ENCODE results near the gene FNDC11. TPM values are rescaled to one million over a fixed set of nuclear protein-coding genes. Genes with fewer than 3 reads are reported as not detected.
"Not testable (repeated sequence)": the region's sequence is repeated elsewhere in the genome, so short reads cannot be mapped to it uniquely, and the experiment has no call there.

The FNDC11 gene
- total RNA-seq, 4 donors from 2014 or later: 0.19 to 0.38 TPM; not detected in 2

GRCh38 chr20:63599396-63600050 lies 45.6 kb downstream of the FNDC11 start:
- no peak for ATAC-seq (ENCODE audit: low FRiP score)
- TF ChIP-seq CTCF (IDR thresholded peaks at IDR 0.05): no peak
- DNase-seq (ENCODE audit: low spot score): no peak

- ATAC-seq (ENCODE audit: low FRiP score); DNase-seq (ENCODE audit: low spot score): not testable (repeated sequence)
Observed at GRCh38 chr20:63601679-63602078, 47.7 kb downstream of the FNDC11 start.

- DNase-seq (ENCODE audit: low spot score): no peak
- no peak for TF ChIP-seq CTCF (IDR thresholded peaks at IDR 0.05)
Observed at GRCh38 chr20:63602321-63602720, 48.4 kb downstream of the FNDC11 start.

More at GRCh38 chr20:63602321-63602720, 48.4 kb downstream of the FNDC11 start:
- no peak for ATAC-seq (ENCODE audit: low FRiP score)

Other genes starting within 250 kb of the FNDC11 start
- not detected for gene CHRNA4, start 192.8 kb upstream of the FNDC11 start, total RNA-seq
- gene KCNQ2, start 81.5 kb upstream of the FNDC11 start, total RNA-seq: not detected
- 1 to 10 TPM in 3 of 4 donors, not detected in 1; 2.1 to 4.7 (median 2.8) TPM for gene EEF1A2, start 55.1 kb upstream of the FNDC11 start, total RNA-seq
- gene PPDPF, start 33.4 kb upstream of the FNDC11 start, total RNA-seq: 100 to 1,000 TPM in 1 of 4 donors, 10 to 100 TPM in 3; 22.2 to 108 (median 75.8) TPM
- under 1 TPM in 3 of 4 donors, not detected in 1; 0.12 to 0.63 (median 0.28) TPM for gene PTK6, start 16.8 kb upstream of the FNDC11 start, total RNA-seq
- not detected for gene SRMS, start 6.4 kb upstream of the FNDC11 start, total RNA-seq
- gene HELZ2, start 20.1 kb downstream of the FNDC11 start, total RNA-seq: 10 to 100 TPM; 12.1 to 58.1 (median 31.8) TPM
- gene GMEB2, start 72.9 kb downstream of the FNDC11 start, total RNA-seq: 10 to 100 TPM in 1 of 4 donors, 1 to 10 TPM in 3; 6.6 to 12.8 (median 9.2) TPM
- 10 to 100 TPM in 2 of 4 donors, 1 to 10 TPM in 2; 7.6 to 17.4 (median 12.0) TPM for gene STMN3, start 99.3 kb downstream of the FNDC11 start, total RNA-seq
- 10 to 100 TPM; 10.2 to 34.4 (median 21.6) TPM for gene RTEL1, start 104.2 kb downstream of the FNDC11 start, total RNA-seq
- 10 to 100 TPM; 10.5 to 91.9 (median 12.3) TPM for gene TNFRSF6B, start 142.5 kb downstream of the FNDC11 start, total RNA-seq
- gene ARFRP1, start 153.8 kb downstream of the FNDC11 start, total RNA-seq: 10 to 100 TPM; 25.5 to 44.3 (median 40.9) TPM
- 10 to 100 TPM; 13.2 to 34.5 (median 20.6) TPM for gene ZGPAT, start 153.9 kb downstream of the FNDC11 start, total RNA-seq
- gene LIME1, start 182.5 kb downstream of the FNDC11 start, total RNA-seq: 10 to 100 TPM in 2 of 4 donors, 1 to 10 TPM in 2; 7.4 to 21.1 (median 14.0) TPM
- gene SLC2A4RG, start 185.6 kb downstream of the FNDC11 start, total RNA-seq: 10 to 100 TPM; 25.3 to 82.0 (median 40.9) TPM